ENCODE results near the gene SCYGR3. TPM values are rescaled to one million over a fixed set of nuclear protein-coding genes. Genes with fewer than 3 reads are reported as not detected.

The SCYGR3 gene
- total and polyA plus RNA-seq, 2 donors (not counting 3 experiments of a cell fraction or from before 2014, with no cell fraction given) = not detected

- ChIA-PET POLR2A (no interaction called here), CTCF (interaction anchor here (0.5 kb wide), 1 partner anchor 61 kb away, joined by 3 read pairs; no protein-coding TSS in a partner anchor)
- DNase-seq (ENCODE audit: low read depth, low spot score) (no peak), FAIRE-seq (no peak)
- dilution Hi-C loops (cut with MboI; ENCODE audit: extremely low pct_ligation_motif_present, low sequenced_read_pairs) (no loop called here), intact Hi-C loops (cut with micrococcal nuclease) (no loop called here)
- H3K4me3 ChIP-seq (replicated peaks in 1 of 3; ENCODE audit: insufficient read depth in 1 of 3, low read depth in 1 of 3, low read length in 3 of 3) = no peak overlapping the region
- BruUV-seq (replicated peaks) = no TSS peak
- no peak overlapping the region for H3K9ac ChIP-seq (replicated peaks; ENCODE audit: extremely low read depth, insufficient read depth, low read length)
- H3K4me1 ChIP-seq (ENCODE audit: control insufficient read depth, extremely low read depth, insufficient read depth, low read length) = no peaks in the 10 kb centered on the region
- H4K20me1 ChIP-seq (replicated peaks; ENCODE audit: control insufficient read depth, extremely low read depth, insufficient read depth, low read length) = no peaks in the 10 kb centered on the region
- no peak overlapping the region for H3K4me2 ChIP-seq (ENCODE audit: insufficient read depth, low read length)
- no peak overlapping the region for H2AFZ ChIP-seq (ENCODE audit: low read depth, low read length)
- no peaks in the 10 kb centered on the region for H3K36me3 ChIP-seq (ENCODE audit: control insufficient read depth in 2 of 2, extremely low read depth in 1 of 2, insufficient read depth in 2 of 2, low read length in 2 of 2)
- peaks cover 2 to 4% of the 10 kb centered on the region in 2 experiments for H3K27me3 ChIP-seq (ENCODE audit: control insufficient read depth in 2 of 2, insufficient read depth in 2 of 2, low read length in 2 of 2)
- no peaks in the 10 kb centered on the region for H3K9me3 ChIP-seq (replicated peaks; ENCODE audit: control insufficient read depth, insufficient read depth, low read length)
- H3K27ac ChIP-seq (ENCODE audit: insufficient read depth, low read depth, low read length) = no peak overlapping the region
- no peaks in the 10 kb centered on the region for H3K9me1 ChIP-seq (replicated peaks; ENCODE audit: control insufficient read depth, extremely low read depth, insufficient read depth, low read length)
- TF ChIP-seq, protein P1, sequence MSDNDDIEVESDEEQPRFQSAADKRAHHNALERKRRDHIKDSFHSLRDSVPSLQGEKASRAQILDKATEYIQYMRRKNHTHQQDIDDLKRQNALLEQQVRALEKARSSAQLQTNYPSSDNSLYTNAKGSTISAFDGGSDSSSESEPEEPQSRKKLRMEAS (IDR thresholded peaks at IDR 0.05; ENCODE audit: insufficient read depth, insufficient read length) = no peak
- TF ChIP-seq MYC (IDR thresholded peaks at IDR 0.05; ENCODE audit: low read depth, low read length) = no peak
- no peak for TF ChIP-seq POLR2AphosphoS5 (IDR thresholded peaks at IDR 0.05; ENCODE audit: insufficient read depth, low read depth, low read length)
- TF ChIP-seq JUN (IDR thresholded peaks at IDR 0.05; ENCODE audit: borderline replicate concordance, insufficient read depth, insufficient read length, low read depth) = no peak
- TF ChIP-seq EZH2 (IDR thresholded peaks at IDR 0.05; ENCODE audit: borderline replicate concordance, low read depth, low read length, severe bottlenecking) = no peak
- no peak for TF ChIP-seq FOS (IDR thresholded peaks at IDR 0.05; ENCODE audit: borderline replicate concordance, insufficient read depth, low read length)
- TF ChIP-seq POLR2A (IDR thresholded peaks at IDR 0.05; ENCODE audit: low read depth, low read length) = no peak
- TF ChIP-seq GATA2 (IDR thresholded peaks at IDR 0.05; ENCODE audit: insufficient read depth, insufficient read length, low read depth, low read length) = no peak
- TF ChIP-seq, protein P2, sequence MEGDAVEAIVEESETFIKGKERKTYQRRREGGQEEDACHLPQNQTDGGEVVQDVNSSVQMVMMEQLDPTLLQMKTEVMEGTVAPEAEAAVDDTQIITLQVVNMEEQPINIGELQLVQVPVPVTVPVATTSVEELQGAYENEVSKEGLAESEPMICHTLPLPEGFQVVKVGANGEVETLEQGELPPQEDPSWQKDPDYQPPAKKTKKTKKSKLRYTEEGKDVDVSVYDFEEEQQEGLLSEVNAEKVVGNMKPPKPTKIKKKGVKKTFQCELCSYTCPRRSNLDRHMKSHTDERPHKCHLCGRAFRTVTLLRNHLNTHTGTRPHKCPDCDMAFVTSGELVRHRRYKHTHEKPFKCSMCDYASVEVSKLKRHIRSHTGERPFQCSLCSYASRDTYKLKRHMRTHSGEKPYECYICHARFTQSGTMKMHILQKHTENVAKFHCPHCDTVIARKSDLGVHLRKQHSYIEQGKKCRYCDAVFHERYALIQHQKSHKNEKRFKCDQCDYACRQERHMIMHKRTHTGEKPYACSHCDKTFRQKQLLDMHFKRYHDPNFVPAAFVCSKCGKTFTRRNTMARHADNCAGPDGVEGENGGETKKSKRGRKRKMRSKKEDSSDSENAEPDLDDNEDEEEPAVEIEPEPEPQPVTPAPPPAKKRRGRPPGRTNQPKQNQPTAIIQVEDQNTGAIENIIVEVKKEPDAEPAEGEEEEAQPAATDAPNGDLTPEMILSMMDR (IDR thresholded peaks at IDR 0.05; ENCODE audit: extremely low read depth in 1 of 2, insufficient read depth in 1 of 2, low read depth in 1 of 2, low read length in 2 of 2) = no peak
- no peaks in the 10 kb centered on the region for H3K79me2 ChIP-seq (ENCODE audit: control insufficient read depth, insufficient read depth, low read length)
Measured at GRCh38 chr2:227597036-227597435, 17.6 kb downstream of the SCYGR3 start.

Measured in endothelial cell of umbilical vein (primary cell).